Measurements from ENCODE around the gene P3H4.

Gene P3H4

GRCh38 chr17:41821776-41822175 lies 10.0 kb upstream of the P3H4 start:
- no peak for DNase-seq

GRCh38 chr17:41818024-41818423 lies 6.3 kb upstream of the P3H4 start:
- DNase-seq: no peak

- no peak for DNase-seq
Observed at GRCh38 chr17:41816637-41817320, 5.0 kb upstream of the P3H4 start.

GRCh38 chr17:41814195-41814594 lies 2.4 kb upstream of the P3H4 start:
- no peak for DNase-seq

GRCh38 chr17:41813699-41814124 lies 2.0 kb upstream of the P3H4 start:
- DNase-seq: no peak

GRCh38 chr17:41813152-41813680 lies 1.5 kb upstream of the P3H4 start:
- DNase-seq: no peak

GRCh38 chr17:41812381-41813151 lies 817 bp upstream of the P3H4 start, which contains the start of gene FKBP10:
TSS of gene FKBP10 (plus strand) at chr17:41813004. CDS start at chr17:41813035, 31 bp downstream.
- peak; percentile 27 to 47 for DNase-seq

GRCh38 chr17:41810659-41811548 lies 845 bp downstream of the P3H4 start:
- DNase-seq: no peak

- no peak for DNase-seq
Observed at GRCh38 chr17:41806685-41807445, 4.9 kb downstream of the P3H4 start.

GRCh38 chr17:41803049-41804020 lies 8.4 kb downstream of the P3H4 start:
- DNase-seq: peak in 1 of 2 donors; percentile 10

GRCh38 chr17:41801374-41802271 lies 10.1 kb downstream of the P3H4 start:
- DNase-seq: peak; percentile 60 to 69

- DNase-seq: peak; percentile 6 to 12
Observed at GRCh38 chr17:41800601-41801373, 11.0 kb downstream of the P3H4 start.

GRCh38 chr17:41799366-41799765 lies 12.4 kb downstream of the P3H4 start:
- no peak for DNase-seq

GRCh38 chr17:41797377-41797776 lies 14.4 kb downstream of the P3H4 start:
- DNase-seq: no peak

- no peak for DNase-seq
Observed at GRCh38 chr17:41796121-41796895, 15.4 kb downstream of the P3H4 start.

- no peak for DNase-seq
Observed at GRCh38 chr17:41794540-41794975, 17.2 kb downstream of the P3H4 start.

- no peak for DNase-seq
Observed at GRCh38 chr17:41793784-41794539, 17.8 kb downstream of the P3H4 start.
